ENCODE results near the gene CEPT1.

DNA sequence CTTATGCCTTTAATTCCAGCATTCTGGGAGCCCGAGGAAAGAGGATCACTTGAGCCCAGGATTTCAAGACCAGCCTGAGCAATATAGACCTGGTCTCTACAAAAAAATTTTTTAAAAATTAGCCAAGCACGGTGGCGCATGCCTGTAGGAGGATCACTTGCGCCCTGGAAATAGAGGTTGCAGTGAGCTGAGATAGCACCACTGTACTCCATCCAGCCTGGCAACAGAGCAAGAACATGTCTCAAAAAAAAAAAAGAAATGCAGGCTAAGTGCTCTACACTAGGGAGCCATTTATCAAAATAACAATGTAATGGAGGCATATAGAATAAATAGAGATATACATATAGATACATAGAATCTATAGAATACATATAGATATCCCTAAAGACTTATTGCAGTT, 23.3 kb downstream of the CEPT1 start:
- TF ChIP-seq CTCF (IDR thresholded peaks at IDR 0.05 in 8 of 11, conservative IDR thresholded peaks at IDR 0.05 in 3 of 11) (no peak), POLR2A (IDR thresholded peaks at IDR 0.05) (no peak), POLR2AphosphoS5 (IDR thresholded peaks at IDR 0.05) (no peak)
